Activated CD4-positive, alpha-beta T cell treated with anti-CD3 and anti-CD28 coated beads, Interleukin-2, amount 50 U/mL, for 48 hours (primary cell): ENCODE data around the gene PRDM16.

Source experiments
- DNase-seq, 2 experiments: peaks; one replicate each; pipeline ENCODE4 v3.0.0-alpha.2; 2020

PRDM16 gene

DNA sequence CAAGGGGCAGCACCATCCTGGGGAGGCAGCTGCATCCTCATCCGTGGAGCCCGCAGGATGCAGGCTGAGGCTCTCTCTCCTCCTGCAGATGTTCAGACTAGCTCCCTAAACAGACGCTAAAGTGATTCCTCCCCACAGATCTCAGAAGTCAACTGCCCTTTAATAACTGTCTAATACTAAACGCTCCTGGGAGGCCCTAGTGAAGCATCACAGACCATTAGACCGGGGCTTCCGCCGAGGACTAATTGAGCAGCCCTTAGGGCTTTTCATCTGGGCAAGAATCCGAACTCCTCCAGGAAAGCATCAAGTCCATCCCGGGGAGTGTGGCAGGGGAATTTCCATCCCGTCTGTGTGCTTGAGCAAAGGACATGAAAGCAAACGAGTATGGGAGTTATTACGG lies 40.4 kb downstream of the PRDM16 start:
- no peak for DNase-seq

- no peak for DNase-seq
These were observed 42.5 kb downstream of the PRDM16 start for GRCh38 chr1:3111348-3112021.

DNA sequence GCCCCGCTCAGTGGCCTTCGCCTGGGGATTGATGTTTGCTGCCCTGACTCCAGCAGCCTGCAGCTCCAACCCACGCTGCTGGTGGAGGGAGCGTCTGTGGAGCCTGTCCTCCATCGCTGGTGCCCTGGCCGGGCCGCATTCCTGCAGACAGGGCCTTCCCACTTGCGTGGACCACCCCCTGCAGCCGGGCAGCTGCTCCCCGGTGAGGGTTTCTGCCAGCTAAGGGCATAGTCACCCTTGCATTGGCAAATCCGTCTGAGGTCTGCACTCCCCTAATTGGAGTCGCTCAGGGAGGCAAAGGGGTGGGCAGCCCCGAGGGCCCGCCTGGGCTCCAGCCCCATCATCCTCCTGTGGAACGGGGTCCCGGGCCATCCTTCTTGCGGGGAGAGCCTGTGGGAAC lies 43.5 kb downstream of the PRDM16 start:
- DNase-seq, result no peak

DNA sequence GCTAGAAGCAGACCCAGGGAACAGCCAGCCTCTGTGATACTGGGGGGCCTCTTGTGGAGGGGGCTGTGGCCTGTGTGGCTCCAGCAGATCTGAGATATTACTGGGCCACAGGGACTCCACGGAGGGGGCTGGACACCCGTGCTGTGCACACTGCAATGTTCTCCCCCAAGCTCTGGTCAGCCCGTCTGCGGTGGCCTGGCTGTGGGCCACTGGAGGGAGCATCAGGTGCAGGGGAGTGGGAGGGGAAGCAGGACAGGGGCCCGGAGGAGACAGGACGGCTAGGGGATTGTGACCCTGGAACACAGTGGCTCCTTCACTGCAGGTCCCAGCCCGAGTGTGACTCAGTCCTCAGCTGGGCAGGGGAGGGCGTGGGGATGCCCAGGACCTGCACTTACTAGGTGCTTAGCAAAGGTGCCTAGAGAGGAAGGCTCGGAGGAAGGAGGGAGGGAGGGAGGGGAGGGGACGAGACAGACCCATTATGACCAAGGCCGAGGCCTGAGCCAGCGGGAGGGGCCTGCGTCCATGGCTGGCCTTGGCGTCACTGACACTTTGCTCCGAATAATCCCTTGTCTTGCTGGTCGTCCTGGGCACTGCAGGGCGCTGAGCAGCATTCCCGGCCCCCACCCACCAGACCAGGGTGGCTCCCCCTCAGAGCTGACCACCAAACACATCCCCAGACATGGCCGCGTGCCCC lies 44.2 kb downstream of the PRDM16 start:
- no peak for DNase-seq

- no peak for DNase-seq
These were observed 44.7 kb downstream of the PRDM16 start for GRCh38 chr1:3113741-3114056.

DNA sequence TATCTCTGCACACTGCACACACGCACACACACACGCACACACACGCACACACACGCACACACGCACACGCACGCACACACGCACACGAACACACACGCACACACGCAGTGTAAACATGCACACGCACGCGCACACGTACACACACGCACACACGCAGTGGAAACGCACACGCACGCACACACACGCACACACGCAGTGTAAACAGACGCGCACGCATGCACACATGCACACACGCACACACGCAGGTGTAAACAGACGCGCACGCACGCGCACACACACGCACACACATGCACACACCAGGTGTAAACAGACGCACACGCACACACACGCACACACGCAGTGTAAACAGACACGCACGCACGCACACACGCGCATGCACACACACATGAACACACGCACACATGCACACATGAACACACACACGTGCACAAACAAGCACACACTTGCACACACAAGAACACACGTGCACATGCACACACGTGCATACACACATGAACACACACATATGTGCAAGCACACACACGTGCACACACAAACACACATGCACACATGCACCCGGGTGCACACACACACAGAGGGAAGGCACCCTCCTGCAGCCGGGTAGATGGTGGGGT lies 45.2 kb downstream of the PRDM16 start:
- DNase-seq, result no peak

GRCh38 chr1:3114846-3115245 lies 45.8 kb downstream of the PRDM16 start:
- DNase-seq, result no peak

GRCh38 chr1:3115275-3116149 lies 46.5 kb downstream of the PRDM16 start:
- no peak for DNase-seq

DNA sequence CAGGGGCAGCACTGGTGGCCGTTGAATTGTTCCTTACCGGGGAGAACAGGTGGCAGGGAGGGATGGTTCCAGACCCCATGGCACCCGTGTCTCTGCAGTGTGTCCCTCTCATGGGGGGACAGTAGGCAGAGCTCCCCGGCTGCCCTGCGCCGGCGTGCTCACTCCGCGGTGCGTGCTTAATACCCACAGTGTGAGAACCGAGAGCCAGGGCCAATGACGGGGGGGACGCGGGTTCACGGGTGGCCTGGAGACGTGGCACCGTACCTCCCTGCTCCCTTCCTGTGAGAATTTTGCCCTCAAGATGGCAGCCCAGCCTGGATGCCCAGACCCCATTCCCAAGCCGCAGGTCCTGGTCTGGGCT lies 47.1 kb downstream of the PRDM16 start:
- DNase-seq, result no peak

DNA sequence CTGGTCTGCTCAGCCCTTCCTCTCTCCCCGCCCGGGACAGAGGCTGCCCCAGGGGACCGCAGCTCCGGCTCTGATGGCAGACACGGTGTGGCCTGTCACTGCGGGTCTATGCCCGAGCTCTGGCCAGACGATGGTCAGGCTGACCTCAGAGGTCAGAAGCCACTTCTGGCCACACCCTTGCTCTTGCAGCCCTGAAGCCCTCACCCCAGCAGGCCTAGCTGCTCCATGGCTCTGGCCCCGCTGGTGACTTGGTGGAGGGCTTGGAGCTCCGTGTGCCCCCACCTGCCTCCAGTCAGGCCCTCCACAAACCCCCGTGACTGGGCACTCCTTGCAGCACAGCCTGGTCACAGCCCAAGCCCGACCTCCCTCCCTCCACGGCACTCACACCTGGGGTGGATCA lies 47.6 kb downstream of the PRDM16 start:
- no peak for DNase-seq

GRCh38 chr1:3117879-3118278 lies 48.9 kb downstream of the PRDM16 start:
- DNase-seq, result no peak

DNA sequence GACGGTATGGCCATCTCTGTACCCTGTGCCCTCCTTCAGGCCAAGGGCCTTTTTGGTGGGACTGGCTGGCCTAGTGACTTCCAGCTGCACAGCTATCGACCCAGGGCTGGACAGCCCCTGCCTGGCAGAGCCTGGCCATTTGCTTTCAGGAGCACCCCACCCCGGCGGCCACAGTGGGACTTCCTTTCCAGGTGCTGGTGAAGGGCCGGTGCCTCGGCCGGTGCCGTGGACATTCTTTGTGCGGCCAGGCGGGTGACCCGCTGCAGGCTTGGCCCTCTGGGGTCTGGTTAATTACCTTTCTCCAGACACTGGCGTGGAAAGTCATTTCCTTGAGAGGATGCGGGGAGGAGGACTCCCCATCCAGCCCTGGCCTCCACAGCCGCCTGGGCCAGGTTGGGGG lies 50.1 kb downstream of the PRDM16 start:
- DNase-seq, result no peak

DNA sequence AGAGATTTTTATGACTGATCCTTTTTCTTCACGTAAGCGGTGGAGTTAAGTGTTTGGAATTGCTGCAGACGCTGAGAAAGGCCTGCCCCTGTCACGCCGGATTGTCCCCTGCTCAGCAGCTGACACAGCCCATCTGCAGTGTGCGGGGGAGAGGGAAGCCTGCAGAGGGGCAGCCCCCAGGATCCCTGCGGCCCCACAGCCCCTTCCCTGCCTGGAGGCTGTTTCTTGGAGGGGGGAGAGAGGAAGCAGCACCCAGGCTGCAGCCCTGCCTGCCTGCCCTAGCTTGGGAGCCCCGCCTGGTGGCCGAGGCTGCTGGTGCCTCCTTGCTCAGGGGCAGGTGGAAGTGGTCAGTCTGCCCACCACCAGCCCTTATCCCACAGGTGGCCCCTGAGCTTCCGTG lies 50.7 kb downstream of the PRDM16 start:
- DNase-seq, result no peak

GRCh38 chr1:3120140-3120539 lies 51.1 kb downstream of the PRDM16 start:
- no peak for DNase-seq

DNA sequence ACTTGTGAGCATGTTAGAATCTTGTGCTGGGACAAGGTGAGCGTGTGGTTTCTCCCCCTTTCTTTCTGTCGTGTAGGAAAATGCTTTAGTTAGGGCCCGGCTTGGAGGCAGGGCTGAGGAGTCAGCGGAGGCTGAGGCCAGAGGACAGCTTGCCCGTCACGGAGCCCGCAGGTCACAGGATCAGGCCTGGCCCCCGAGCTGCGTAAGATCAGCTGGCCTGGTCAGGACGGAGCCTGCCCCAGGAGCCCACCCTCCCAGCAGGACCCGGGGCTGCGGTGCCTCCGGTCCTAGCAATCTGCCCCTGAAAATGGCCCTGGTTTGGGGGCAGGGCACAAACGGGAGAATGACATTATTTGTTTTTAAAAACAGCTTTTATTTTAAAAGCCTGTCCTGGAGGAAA lies 52.0 kb downstream of the PRDM16 start:
- DNase-seq, result no peak

DNA sequence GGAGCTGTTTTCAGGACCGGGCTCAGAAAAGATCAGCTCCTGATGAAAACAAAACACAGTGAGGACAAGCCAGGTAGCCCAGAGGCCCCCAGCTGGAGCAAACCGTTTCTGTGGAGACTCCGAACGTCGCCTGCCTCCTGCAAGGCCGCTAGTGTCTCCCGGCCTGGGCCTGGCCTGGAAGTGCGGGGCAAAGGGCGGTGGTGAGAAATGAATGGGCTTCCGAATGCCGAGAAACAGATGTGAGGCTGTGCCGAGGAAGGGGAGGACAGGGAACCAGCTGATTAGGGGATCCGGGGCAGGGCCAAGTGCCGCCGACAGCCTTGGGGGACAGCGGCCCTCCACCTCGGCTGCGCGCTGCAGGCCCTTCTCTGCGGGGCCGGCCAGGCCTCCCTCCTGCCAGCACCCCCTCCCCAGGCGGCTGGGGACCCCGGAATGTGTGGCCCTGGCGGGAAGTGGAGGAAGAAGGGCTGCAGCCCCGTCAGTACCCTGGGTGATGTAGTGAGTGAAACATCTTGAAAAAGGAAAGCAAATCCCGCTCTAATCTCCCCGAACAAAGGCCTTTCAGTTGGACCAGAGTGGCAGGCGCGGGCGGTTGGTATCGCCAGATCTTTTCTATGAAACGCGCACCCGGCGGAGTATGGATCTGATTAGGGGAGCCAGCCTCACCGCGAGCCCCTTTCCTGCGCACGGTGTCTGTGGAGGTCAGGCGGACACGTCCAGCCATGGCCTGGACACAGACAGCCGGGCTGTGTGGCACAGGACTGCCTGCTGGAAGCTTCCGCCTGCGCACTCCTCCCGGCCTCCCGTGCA lies 52.6 kb downstream of the PRDM16 start:
- no peak for DNase-seq

DNA sequence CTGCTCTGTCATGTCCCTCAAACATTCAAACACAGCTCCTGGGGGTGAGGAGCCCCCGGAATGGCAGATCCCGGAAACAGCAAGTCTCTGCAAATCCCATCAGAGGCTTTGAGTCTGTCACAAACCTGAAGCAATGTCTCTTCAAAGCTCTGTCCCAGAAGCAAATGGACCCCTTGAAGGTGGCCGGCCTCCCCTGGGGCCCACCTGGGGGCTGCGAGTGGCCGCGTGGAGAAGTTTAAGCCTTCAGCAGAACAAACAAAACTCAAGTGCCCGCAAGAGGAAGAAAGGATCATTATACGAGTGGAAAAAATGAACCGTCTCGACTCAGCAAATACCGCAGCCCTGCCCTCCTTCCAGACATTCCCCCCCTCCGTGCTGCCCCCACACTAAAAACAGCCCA lies 53.3 kb downstream of the PRDM16 start:
- DNase-seq, result no peak

GRCh38 chr1:3124246-3124645 lies 55.2 kb downstream of the PRDM16 start:
- no peak for DNase-seq

GRCh38 chr1:3125078-3125477 lies 56.1 kb downstream of the PRDM16 start:
- no peak for DNase-seq

GRCh38 chr1:3125546-3126368 lies 56.8 kb downstream of the PRDM16 start:
- DNase-seq, result no peak

DNA sequence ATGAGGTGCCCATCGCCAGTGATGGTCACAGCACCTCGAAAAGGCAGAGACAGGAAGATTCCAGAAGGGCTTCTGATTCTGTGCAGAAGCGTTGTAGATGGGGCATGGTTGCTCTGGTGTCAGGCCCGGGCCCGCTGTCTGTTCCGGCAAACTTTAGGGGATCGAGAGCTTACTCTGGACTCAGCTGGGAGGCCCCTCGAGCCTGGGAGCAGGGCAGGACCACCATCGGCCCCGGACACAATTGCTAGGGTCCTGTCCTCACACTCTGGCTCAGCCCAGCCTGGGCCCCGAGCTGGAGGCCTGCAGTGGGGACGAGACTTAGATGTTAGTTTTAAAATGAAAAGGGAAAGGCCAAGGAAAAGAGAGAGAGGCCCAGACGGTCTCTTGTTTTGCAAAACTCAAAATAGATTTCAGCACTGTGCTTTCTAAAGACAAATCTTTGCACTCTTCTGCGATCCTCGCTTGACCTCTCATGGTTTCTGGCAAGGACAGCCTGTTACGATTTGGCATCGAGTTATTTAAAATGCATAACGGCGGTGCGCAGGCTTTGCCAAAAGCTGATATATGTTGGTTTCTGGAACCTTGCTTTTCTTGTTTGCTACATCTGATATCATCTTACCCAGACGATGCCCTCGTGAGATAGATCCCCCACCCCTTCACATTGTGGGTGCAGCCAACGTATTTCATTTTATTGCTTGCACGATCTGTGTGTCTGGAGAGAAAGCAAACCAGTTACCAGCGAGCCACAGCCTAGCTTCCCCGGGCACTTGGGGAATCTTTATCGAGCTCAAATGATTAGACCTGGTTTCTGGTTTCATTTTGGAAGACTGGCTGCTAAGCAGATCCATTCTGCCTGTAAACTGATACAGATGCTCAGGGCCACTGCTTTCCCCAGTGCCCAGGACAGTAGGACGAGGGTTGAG lies 58.0 kb downstream of the PRDM16 start:
- no peak for DNase-seq
